T-helper 17 cell (primary cell): Measurements from ENCODE around the gene TRIM9. TPM values are rescaled to one million over a fixed set of nuclear protein-coding genes. Genes with fewer than 3 reads are reported as not detected.

ENCODE experiments used
- ATAC-seq: fragments of 150-1000 bp; cut with Tn5 transposase; 2 replicates; pipeline ENCODE4 v1.10.0; 2021; ENCODE audit warnings: mild to moderate bottlenecking, moderate library complexity
- DNase-seq, 3 donors: peaks; one replicate each; pipeline versions ENCODE4 v3.0.0 to v3.0.0-alpha.2; 2020 to 2021
- H3K9me3 ChIP-seq: one replicate; pipeline ENCODE4 v1.7.0; 2013; ENCODE audit warnings: low read length, mild to moderate bottlenecking; ENCODE audit not compliant: control insufficient read depth, poor library complexity, severe bottlenecking
- H3K27ac Mint-ChIP-seq: one replicate; pipeline ENCODE4 v1.8.0; 2022; ENCODE audit warnings: mild to moderate bottlenecking, moderate library complexity, mixed read lengths
- H3K27me3 Mint-ChIP-seq: one replicate; pipeline ENCODE4 v1.8.0; 2022; ENCODE audit warnings: mixed read lengths
- H3K36me3 Mint-ChIP-seq: one replicate; pipeline ENCODE4 v1.8.0; 2022; ENCODE audit warnings: low read depth, mixed read lengths
- H3K4me1 Mint-ChIP-seq: one replicate; pipeline ENCODE4 v1.8.0; 2022; ENCODE audit warnings: mild to moderate bottlenecking, mixed read lengths
- H3K4me3 Mint-ChIP-seq: one replicate; pipeline ENCODE4 v1.8.0; 2022; ENCODE audit warnings: mild to moderate bottlenecking, moderate library complexity, mixed read lengths
- total RNA-seq, 4 donors: library from RNA in 2 of 4; stranded (reverse) in 2 of 4; gene quantifications; one replicate each; pipeline ENCODE4 v1.2.3 and lab custom pipeline; 2022 to 2026

TRIM9 gene
- total RNA-seq, 2 donors from 2014 or later = 0.07 to 0.16 TPM

DNA sequence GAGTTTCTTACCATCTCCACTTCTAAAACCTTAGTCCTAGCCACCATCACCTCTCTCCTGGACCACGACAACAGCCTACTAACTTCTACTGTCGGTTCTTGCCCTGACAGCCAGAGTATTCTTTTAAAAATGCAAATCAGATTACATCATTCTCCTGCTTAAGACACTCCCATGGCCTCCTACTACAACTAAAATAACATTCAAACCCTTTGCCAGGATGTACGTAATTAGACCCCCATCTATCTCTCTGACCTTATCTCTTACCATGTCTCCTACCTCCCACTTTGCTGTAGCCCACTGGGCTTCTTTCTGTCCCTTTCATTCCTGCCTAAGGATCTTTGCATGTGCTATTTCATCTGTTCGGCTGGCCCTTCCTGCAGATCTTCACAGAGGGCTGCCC, 27.6 kb downstream of the TRIM9 start:
- H3K36me3 Mint-ChIP-seq = no peaks in the 10 kb centered on the region
- no peaks in the 10 kb centered on the region for H3K9me3 ChIP-seq
- no peak overlapping the region for H3K27ac Mint-ChIP-seq
- H3K4me3 Mint-ChIP-seq = no peak overlapping the region
- no peak for DNase-seq
- H3K4me1 Mint-ChIP-seq = no peaks in the 10 kb centered on the region
- H3K27me3 Mint-ChIP-seq = peaks cover 6% of the 10 kb centered on the region
- ATAC-seq = no peak

GRCh38 chr14:51066576-51066975, 28.3 kb downstream of the TRIM9 start:
- DNase-seq = no peak
- H3K27ac Mint-ChIP-seq = no peak overlapping the region
- ATAC-seq = no peak

GRCh38 chr14:51059032-51059431, 35.9 kb downstream of the TRIM9 start:
- Mint-ChIP-seq H3K4me3 (no peak overlapping the region), H3K36me3 (peaks cover 2% of the 10 kb centered on the region), H3K4me1 (no peaks in the 10 kb centered on the region), H3K27me3 (peaks cover 12% of the 10 kb centered on the region), H3K27ac (no peak overlapping the region)
- ATAC-seq (no peak), DNase-seq (no peak)
- no peaks in the 10 kb centered on the region for H3K9me3 ChIP-seq

More at GRCh38 chr14:51066576-51066975, 28.3 kb downstream of the TRIM9 start:
- Mint-ChIP-seq H3K4me3 (no peak overlapping the region), H3K36me3 (peaks cover 2% of the 10 kb centered on the region), H3K4me1 (no peaks in the 10 kb centered on the region), H3K27me3 (peaks cover 6% of the 10 kb centered on the region)
- no peaks in the 10 kb centered on the region for H3K9me3 ChIP-seq

GRCh38 chr14:51058382-51058781, 36.5 kb downstream of the TRIM9 start:
- no peak overlapping the region for H3K4me3 Mint-ChIP-seq
- H3K27ac Mint-ChIP-seq = no peak overlapping the region
- peaks cover 12% of the 10 kb centered on the region for H3K27me3 Mint-ChIP-seq
- ATAC-seq (no peak), DNase-seq (no peak)
- no peaks in the 10 kb centered on the region for H3K9me3 ChIP-seq
- no peaks in the 10 kb centered on the region for H3K4me1 Mint-ChIP-seq
- peaks cover 2% of the 10 kb centered on the region for H3K36me3 Mint-ChIP-seq

GRCh38 chr14:51056421-51056820, 38.5 kb downstream of the TRIM9 start:
- no peak overlapping the region for H3K27ac Mint-ChIP-seq
- H3K4me1 Mint-ChIP-seq = no peaks in the 10 kb centered on the region
- H3K27me3 Mint-ChIP-seq = peaks cover 18% of the 10 kb centered on the region
- H3K4me3 Mint-ChIP-seq = no peak overlapping the region
- no peaks in the 10 kb centered on the region for H3K9me3 ChIP-seq
- H3K36me3 Mint-ChIP-seq = no peaks in the 10 kb centered on the region
- DNase-seq = no peak
- ATAC-seq = no peak

- H3K4me1 Mint-ChIP-seq = no peaks in the 10 kb centered on the region
- H3K9me3 ChIP-seq = no peaks in the 10 kb centered on the region
- peaks cover 22% of the 10 kb centered on the region for H3K27me3 Mint-ChIP-seq
- H3K4me3 Mint-ChIP-seq = no peak overlapping the region
- ATAC-seq (no peak), DNase-seq (no peak)
- peaks cover 3% of the 10 kb centered on the region for H3K36me3 Mint-ChIP-seq
- no peak overlapping the region for H3K27ac Mint-ChIP-seq
Observed at GRCh38 chr14:51053157-51053556, 41.7 kb downstream of the TRIM9 start.

GRCh38 chr14:51044961-51045360, 49.9 kb downstream of the TRIM9 start:
- no peaks in the 10 kb centered on the region for H3K9me3 ChIP-seq
- DNase-seq (no peak), ATAC-seq (no peak)
- H3K27ac Mint-ChIP-seq = no peak overlapping the region
- peaks cover 49% of the 10 kb centered on the region for H3K27me3 Mint-ChIP-seq
- H3K36me3 Mint-ChIP-seq = peaks cover 3% of the 10 kb centered on the region
- no peak overlapping the region for H3K4me3 Mint-ChIP-seq
- H3K4me1 Mint-ChIP-seq = no peaks in the 10 kb centered on the region

DNA sequence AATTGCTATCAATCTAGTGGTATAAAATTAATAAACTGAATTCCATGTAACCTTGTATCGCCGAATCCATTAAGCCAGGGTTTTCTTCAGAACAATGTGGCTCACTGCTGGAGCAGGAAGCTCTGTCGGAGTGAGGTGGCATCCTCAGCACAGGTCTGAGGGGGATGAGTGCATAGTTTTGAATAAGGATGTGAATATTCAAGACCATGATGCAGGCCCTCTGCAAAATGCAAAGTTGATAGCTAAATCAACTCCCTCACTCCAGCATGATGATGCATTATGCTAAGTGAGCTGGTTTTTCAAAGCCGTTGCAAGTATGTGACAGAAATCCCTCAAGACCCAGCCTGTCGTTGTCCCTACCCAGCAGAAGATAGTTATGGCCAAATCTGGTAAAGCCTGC, 53.0 kb downstream of the TRIM9 start:
- no peaks in the 10 kb centered on the region for H3K36me3 Mint-ChIP-seq
- H3K9me3 ChIP-seq = no peaks in the 10 kb centered on the region
- DNase-seq = no peak
- H3K27me3 Mint-ChIP-seq = peaks cover 42% of the 10 kb centered on the region
- H3K27ac Mint-ChIP-seq = no peak overlapping the region
- no peak overlapping the region for H3K4me3 Mint-ChIP-seq
- no peaks in the 10 kb centered on the region for H3K4me1 Mint-ChIP-seq
- ATAC-seq = no peak

DNA sequence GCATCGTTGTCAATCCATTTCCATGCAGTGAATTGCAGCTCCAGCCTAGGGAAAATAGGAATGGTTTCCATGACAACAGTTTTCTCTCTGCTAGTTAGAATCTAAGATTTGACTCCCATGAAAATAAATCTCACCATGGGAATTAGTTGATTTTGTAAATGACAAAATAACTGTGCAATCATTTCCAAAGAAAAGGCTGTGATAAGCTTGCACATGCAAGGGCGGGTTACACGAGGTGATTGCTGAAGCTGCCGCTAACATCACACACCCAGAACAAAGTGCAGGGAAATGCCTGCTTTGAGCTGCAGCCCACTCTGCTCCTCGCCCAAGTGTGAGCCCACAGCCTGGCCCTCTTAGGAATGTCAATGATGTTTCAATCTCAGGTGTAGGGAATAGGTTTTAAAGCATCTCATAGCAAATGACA, 53.8 kb downstream of the TRIM9 start:
- H3K4me3 Mint-ChIP-seq = no peak overlapping the region

DNA sequence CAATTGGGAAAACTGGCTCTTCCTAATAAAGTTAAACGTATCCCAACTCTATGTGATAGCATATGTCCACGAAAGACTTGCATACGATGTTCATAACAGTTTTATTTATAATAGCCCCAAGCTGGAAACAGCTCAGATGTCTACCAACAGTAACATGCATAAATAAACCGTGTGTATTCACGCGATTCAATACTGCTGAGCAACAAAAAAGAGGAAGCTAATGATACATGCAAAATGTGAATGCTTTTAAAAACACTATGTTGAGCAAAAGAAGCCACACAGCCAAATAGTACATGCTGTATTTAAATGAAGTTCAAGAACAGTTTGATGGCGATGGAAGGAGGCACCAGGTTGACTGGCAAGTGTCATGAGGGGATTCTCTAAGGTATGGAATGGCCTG, 55.7 kb downstream of the TRIM9 start:
- H3K27ac Mint-ChIP-seq = no peak overlapping the region
- ATAC-seq = no peak
- H3K4me3 Mint-ChIP-seq = no peak overlapping the region
- H3K36me3 Mint-ChIP-seq = no peaks in the 10 kb centered on the region
- no peaks in the 10 kb centered on the region for H3K9me3 ChIP-seq
- H3K4me1 Mint-ChIP-seq = no peaks in the 10 kb centered on the region
- no peak for DNase-seq
- H3K27me3 Mint-ChIP-seq = peaks cover 25% of the 10 kb centered on the region

More for the DNA sequence above, 53.8 kb downstream of the TRIM9 start:
- DNase-seq = no peak
- H3K4me1 Mint-ChIP-seq = no peaks in the 10 kb centered on the region
- H3K36me3 Mint-ChIP-seq = no peaks in the 10 kb centered on the region
- peaks cover 39% of the 10 kb centered on the region for H3K27me3 Mint-ChIP-seq
- ATAC-seq = no peak
- H3K9me3 ChIP-seq = no peaks in the 10 kb centered on the region
- H3K27ac Mint-ChIP-seq = no peak overlapping the region

DNA sequence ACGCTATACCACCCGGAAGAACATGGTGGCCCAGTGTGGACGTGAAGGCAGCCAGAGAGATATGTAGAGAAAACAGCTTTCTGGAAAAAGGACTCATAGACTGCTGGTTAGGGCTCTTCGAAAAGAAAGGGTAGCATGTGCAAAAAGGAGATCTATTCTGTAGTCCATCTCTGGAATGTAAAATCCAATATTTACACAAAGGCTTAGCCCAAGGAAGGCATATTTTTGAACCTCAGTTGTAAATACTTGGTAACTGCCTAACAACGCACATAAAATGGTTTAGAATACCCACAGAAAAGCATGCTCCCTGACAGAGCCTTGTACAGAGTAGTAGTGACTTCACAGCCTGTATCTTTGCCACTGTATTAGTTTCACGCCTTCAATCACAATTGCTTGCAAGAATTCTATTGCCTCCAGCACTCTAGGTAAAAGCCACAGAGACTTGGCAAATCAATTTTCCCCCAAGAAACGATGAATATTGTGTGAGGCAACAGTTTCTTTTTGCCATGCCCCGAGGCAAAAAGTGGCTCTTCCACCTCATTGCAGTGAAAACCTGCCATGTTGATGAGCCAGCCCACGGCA, 59.2 kb downstream of the TRIM9 start:
- no peak overlapping the region for H3K4me3 Mint-ChIP-seq
- DNase-seq (no peak), ATAC-seq (no peak)
- peaks cover 17% of the 10 kb centered on the region for H3K27me3 Mint-ChIP-seq
- H3K9me3 ChIP-seq = no peaks in the 10 kb centered on the region
- no peaks in the 10 kb centered on the region for H3K4me1 Mint-ChIP-seq
- no peaks in the 10 kb centered on the region for H3K36me3 Mint-ChIP-seq
- H3K27ac Mint-ChIP-seq = no peak overlapping the region

GRCh38 chr14:51028851-51029754, 65.8 kb downstream of the TRIM9 start:
- Mint-ChIP-seq H3K36me3 (no peaks in the 10 kb centered on the region), H3K4me3 (no peak overlapping the region), H3K27me3 (peaks cover 29% of the 10 kb centered on the region), H3K4me1 (no peaks in the 10 kb centered on the region), H3K27ac (no peak overlapping the region)
- DNase-seq (no peak), ATAC-seq (no peak)
- H3K9me3 ChIP-seq = no peaks in the 10 kb centered on the region

DNA sequence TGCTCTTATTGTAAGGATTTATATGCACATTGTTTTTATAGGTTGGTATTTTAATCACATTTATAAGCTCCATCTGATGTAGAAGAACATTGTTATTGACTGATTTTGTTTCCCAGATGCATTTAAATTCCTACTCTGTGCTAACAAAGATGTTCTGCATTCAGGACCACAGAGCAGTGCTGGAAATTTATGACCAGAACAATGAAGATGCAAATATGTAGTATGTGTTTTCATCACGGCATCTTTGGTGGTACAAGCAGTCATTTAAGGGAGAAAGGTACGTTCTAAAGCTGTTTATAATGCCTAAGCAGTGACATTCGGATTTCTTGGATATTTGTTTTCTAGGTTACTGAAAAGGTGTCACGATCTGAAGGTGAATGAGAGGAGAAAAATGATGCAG, 66.5 kb downstream of the TRIM9 start:
- no peaks in the 10 kb centered on the region for H3K9me3 ChIP-seq
- Mint-ChIP-seq H3K4me1 (no peaks in the 10 kb centered on the region), H3K27me3 (peaks cover 32% of the 10 kb centered on the region), H3K36me3 (no peaks in the 10 kb centered on the region), H3K27ac (no peak overlapping the region), H3K4me3 (no peak overlapping the region)
- ATAC-seq = no peak
- DNase-seq = no peak

DNA sequence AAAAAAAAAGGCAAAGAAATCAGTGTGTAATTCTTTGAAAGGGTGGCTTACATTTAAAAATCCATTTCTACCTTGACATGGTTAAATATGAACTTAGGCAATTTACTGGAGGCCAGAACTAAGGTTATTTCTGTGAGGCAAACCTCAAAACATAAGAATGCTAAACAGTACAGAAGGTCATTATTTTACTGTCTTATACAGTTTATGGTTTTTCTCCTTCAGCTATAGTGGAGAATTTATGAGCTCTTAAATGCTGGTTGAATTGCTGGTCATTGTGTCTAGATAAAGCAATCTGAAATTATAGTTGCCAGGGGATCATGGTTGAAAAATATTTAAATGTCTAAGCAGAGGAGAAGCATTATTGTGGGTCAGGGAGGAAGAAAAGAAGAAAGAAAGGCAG, 70.5 kb downstream of the TRIM9 start:
- H3K27me3 Mint-ChIP-seq = peaks cover 27% of the 10 kb centered on the region
- ATAC-seq = no peak

More for the DNA sequence above, 70.5 kb downstream of the TRIM9 start:
- Mint-ChIP-seq H3K4me3 (no peak overlapping the region), H3K4me1 (no peaks in the 10 kb centered on the region), H3K27ac (no peak overlapping the region), H3K36me3 (no peaks in the 10 kb centered on the region)
- H3K9me3 ChIP-seq = no peaks in the 10 kb centered on the region
- DNase-seq = no peak
